Erythroblast (primary cell): Measurements from ENCODE around the gene WNT3.

Experiments used
- GATA1 ChIP-seq: IDR thresholded peaks from 2 replicates; pipeline ENCODE4 v1.6.1; 2011; ENCODE audit warnings: low read depth, mild to moderate bottlenecking, control low read depth, low read length, moderate library complexity
- POLR2A ChIP-seq: IDR thresholded peaks from 2 replicates; pipeline ENCODE4 v1.6.1; 2011; ENCODE audit warnings: mild to moderate bottlenecking, low read length

GRCh38 chr17:46759141-46759540 lies 59.4 kb downstream of the WNT3 start:
- no peak for TF ChIP-seq POLR2A
- TF ChIP-seq GATA1: no peak
